Measurements from ENCODE around the gene DCAF16. TPM values are rescaled to one million over a fixed set of nuclear protein-coding genes. Genes with fewer than 3 reads are reported as not detected.

The DCAF16 gene
- total RNA-seq, 1 experiment from 2014 or later = 65.7 TPM

GRCh38 chr4:17763416-17763815 lies 47.1 kb downstream of the DCAF16 start:
- POLR2A ChIA-PET = no interaction called here
- DNase-seq (ENCODE audit: low read depth, low spot score) (no peak), ATAC-seq (no peak)
- peaks cover 2% of the 10 kb centered on the region; the same call in 1 of the 2 replicates for H3K27me3 ChIP-seq (ENCODE audit: insufficient read depth, low read length)
- H3K9me3 ChIP-seq (ENCODE audit: control insufficient read depth in 1 of 2, insufficient read depth in 1 of 2, low read depth in 1 of 2, low read length in 2 of 2) = no peaks in the 10 kb centered on the region
- no peak overlapping the region for H3K4me3 ChIP-seq (replicated peaks in 1 of 2; ENCODE audit: low read depth in 1 of 2, low read length in 2 of 2)
- no peaks in the 10 kb centered on the region for H3K4me1 ChIP-seq (ENCODE audit: control insufficient read depth in 1 of 2, insufficient read depth in 2 of 2, low read length in 2 of 2)
- BruUV-seq (replicated peaks) = no TSS peak
- no peak overlapping the region for H3K27ac ChIP-seq (ENCODE audit: low read depth, low read length)
- intact Hi-C loops (cut with micrococcal nuclease) = no loop called here
- no peak overlapping the region for H3K9ac ChIP-seq (ENCODE audit: low read length)
- H3K36me3 ChIP-seq (ENCODE audit: control insufficient read depth in 1 of 2, insufficient read depth in 2 of 2, low read length in 2 of 2) = no peaks in the 10 kb centered on the region
- no peak overlapping the region for H3K4me2 ChIP-seq (ENCODE audit: low read length)
- CTCF ChIA-PET = no interaction called here
- H4K20me1 ChIP-seq (ENCODE audit: insufficient read depth) = no peaks in the 10 kb centered on the region
- RAD21 ChIA-PET (ENCODE audit: low non-redundant PET in 1 of 2, low total read pairs in 2 of 2, uncharacterized antibody in 2 of 2, unreplicated experiment in 2 of 2) = no interaction called here
- no peaks in the 10 kb centered on the region for H3K9me2 ChIP-seq (ENCODE audit: insufficient read depth)
- H3K79me2 ChIP-seq (ENCODE audit: insufficient read depth, low read length) = no peaks in the 10 kb centered on the region
- H2AFZ ChIP-seq (ENCODE audit: low read depth, low read length, poor library complexity, severe bottlenecking) = no peak overlapping the region
- no peak for TF ChIP-seq ATF3 (IDR thresholded peaks at IDR 0.05)
- no peak for TF ChIP-seq CTCF (IDR thresholded peaks at IDR 0.05 in 2 of 3, conservative IDR thresholded peaks at IDR 0.05 in 1 of 3; ENCODE audit: borderline replicate concordance in 1 of 3, insufficient read depth in 1 of 3, low read depth in 2 of 3, low read length in 2 of 3)
- TF ChIP-seq REST (IDR thresholded peaks at IDR 0.05; ENCODE audit: low read depth) = no peak
- no peak for TF ChIP-seq EZH2 (IDR thresholded peaks at IDR 0.05)
